HG03342 (cell line): Measurements from ENCODE around the gene SRRM2.

Experiments used
- ATAC-seq: cut with Tn5 transposase; IDR thresholded peaks from one replicate; pipeline ENCODE4 v1.9.1; 2021; ENCODE audit warnings: mild to moderate bottlenecking, moderate library complexity; ENCODE audit not compliant: unreplicated experiment

Gene SRRM2

GRCh38 chr16:2761472-2761871 lies 9.0 kb downstream of the SRRM2 start:
- no peak for ATAC-seq

- ATAC-seq: no peak
These were observed 9.6 kb downstream of the SRRM2 start for GRCh38 chr16:2761886-2762583.

GRCh38 chr16:2762711-2763110 lies 10.3 kb downstream of the SRRM2 start:
- ATAC-seq: no peak

- no peak for ATAC-seq
These were observed 10.7 kb downstream of the SRRM2 start for GRCh38 chr16:2763173-2763572.

GRCh38 chr16:2764718-2765117 lies 12.3 kb downstream of the SRRM2 start:
- ATAC-seq: no peak

GRCh38 chr16:2765462-2766404 lies 13.3 kb downstream of the SRRM2 start:
- ATAC-seq: no peak

GRCh38 chr16:2766430-2767139 lies 14.1 kb downstream of the SRRM2 start:
- no peak for ATAC-seq

GRCh38 chr16:2767140-2767731 lies 14.8 kb downstream of the SRRM2 start:
- ATAC-seq: no peak

GRCh38 chr16:2767891-2768290 lies 15.5 kb downstream of the SRRM2 start:
- no peak for ATAC-seq

- no peak for ATAC-seq
These were observed 16.1 kb downstream of the SRRM2 start for GRCh38 chr16:2768403-2769089.

GRCh38 chr16:2769100-2769529 lies 16.7 kb downstream of the SRRM2 start:
- no peak for ATAC-seq

- ATAC-seq: no peak
These were observed 17.2 kb downstream of the SRRM2 start for GRCh38 chr16:2769675-2770056.

GRCh38 chr16:2770057-2770951 lies 17.9 kb downstream of the SRRM2 start:
- no peak for ATAC-seq

GRCh38 chr16:2771496-2772402 lies 19.3 kb downstream of the SRRM2 start:
- no peak for ATAC-seq

- ATAC-seq: no peak
These were observed 20.9 kb downstream of the SRRM2 start for GRCh38 chr16:2773188-2773968.

- ATAC-seq: no peak
These were observed 21.9 kb downstream of the SRRM2 start for GRCh38 chr16:2774161-2774891.

- ATAC-seq: no peak
These were observed 22.8 kb downstream of the SRRM2 start for GRCh38 chr16:2775131-2775716.
